Left cardiac atrium (tissue), 4 donors: ENCODE results near the gene SCNN1G. TPM values are rescaled to one million over a fixed set of nuclear protein-coding genes. Genes with fewer than 3 reads are reported as not detected.

Experiments used
- ATAC-seq, 2 donors: fragments of 200-7000 bp; cut with Tn5 transposase; one replicate each; pipeline ENCODE4 v1.9.1; 2020; ENCODE audit warnings: mild to moderate bottlenecking in 2 of 2, moderate library complexity in 2 of 2
- DNase-seq: peaks from one replicate; pipeline ENCODE4 v3.0.0-alpha.2; 2020
- intact Hi-C, 2 donors: fragments of 100-400 bp; cut with DNase I; formaldehyde crosslinking; loops; one replicate each; pipeline versions ENCODE4 v1.14.1 to v1.15.1; 2022 to 2023
- total RNA-seq, 2 donors: library from RNA; stranded (reverse); fragmentation: NEBNext Ultra II Directional; extraction: Animal tissue kit (Norgen Biotek cat#: 25700); gene quantifications; one replicate each; pipeline ENCODE4 v1.2.1, GENCODE V29; 2021
- donor health status: DM: no; HTN: yes; CAD: no.
- donor health status: DM: no; HTN: yes; CAD: no; lungs with severe emphysema.
- donor health status: DM: yes; HTN: yes; CAD: no.
- donor health status: Dilated cardiomyopathy.

The SCNN1G gene
- total RNA-seq, 2 donors from 2014 or later = 0.13 TPM; not detected in 1

- DNase-seq (no peak), ATAC-seq (peak in 1 of 2 donors; percentile 69)
- intact Hi-C loops = loop anchor here in 1 of 2 donors (10.0 kb wide), 1 partner anchor 291 kb away; no protein-coding TSS in a partner anchor
Measured at GRCh38 chr16:23185656-23186055, 3.1 kb downstream of the SCNN1G start.

GRCh38 chr16:23186171-23186570 lies 3.6 kb downstream of the SCNN1G start:
- DNase-seq = peak; percentile 20
- no peak for ATAC-seq
- intact Hi-C loops = loop anchor here in 1 of 2 donors (10.0 kb wide), 1 partner anchor 291 kb away; no protein-coding TSS in a partner anchor

- ATAC-seq (no peak), DNase-seq (no peak)
- intact Hi-C loops = loop anchor here in 1 of 2 donors (10.0 kb wide), 1 partner anchor 293 kb away; no protein-coding TSS in a partner anchor
Measured at GRCh38 chr16:23187341-23187740, 4.8 kb downstream of the SCNN1G start.

- intact Hi-C loops = loop anchor here in 1 of 2 donors (10.0 kb wide), 1 partner anchor 294 kb away; no protein-coding TSS in a partner anchor
- DNase-seq = no peak
- ATAC-seq = no peak
Measured at GRCh38 chr16:23188911-23189310, 6.4 kb downstream of the SCNN1G start.

GRCh38 chr16:23194497-23195221 lies 12.1 kb downstream of the SCNN1G start:
- peak in 1 of 2 donors; percentile 38 for ATAC-seq
- intact Hi-C loops = no loop called here

GRCh38 chr16:23195366-23195978 lies 12.9 kb downstream of the SCNN1G start:
- ATAC-seq (peak; percentile 41 to 51), DNase-seq (no peak)
- intact Hi-C loops = no loop called here

More at GRCh38 chr16:23194497-23195221, 12.1 kb downstream of the SCNN1G start:
- no peak for DNase-seq

- intact Hi-C loops = no loop called here
Measured at GRCh38 chr16:23196539-23196938, 14.0 kb downstream of the SCNN1G start.

GRCh38 chr16:23202166-23202565 lies 19.6 kb downstream of the SCNN1G start:
- intact Hi-C loops = no loop called here
- ATAC-seq (no peak), DNase-seq (no peak)

More at GRCh38 chr16:23196539-23196938, 14.0 kb downstream of the SCNN1G start:
- no peak for ATAC-seq
- no peak for DNase-seq

GRCh38 chr16:23206986-23207385 lies 24.4 kb downstream of the SCNN1G start:
- intact Hi-C loops = no loop called here
- DNase-seq (no peak), ATAC-seq (no peak)

GRCh38 chr16:23207485-23207884 lies 24.9 kb downstream of the SCNN1G start:
- no peak for ATAC-seq
- intact Hi-C loops = no loop called here
- DNase-seq = no peak

GRCh38 chr16:23209606-23210005 lies 27.1 kb downstream of the SCNN1G start:
- intact Hi-C loops = no loop called here
- ATAC-seq = no peak

GRCh38 chr16:23213831-23214230 lies 31.3 kb downstream of the SCNN1G start:
- intact Hi-C loops = no loop called here
- no peak for DNase-seq
- no peak for ATAC-seq

More at GRCh38 chr16:23209606-23210005, 27.1 kb downstream of the SCNN1G start:
- no peak for DNase-seq

- intact Hi-C loops = no loop called here
- no peak for ATAC-seq
- DNase-seq = no peak
Measured at GRCh38 chr16:23214796-23215195, 32.3 kb downstream of the SCNN1G start.

GRCh38 chr16:23215435-23215834 lies 32.9 kb downstream of the SCNN1G start:
- no peak for DNase-seq
- ATAC-seq = no peak

GRCh38 chr16:23216658-23217246 lies 34.2 kb downstream of the SCNN1G start:
- ATAC-seq (no peak), DNase-seq (no peak)
- intact Hi-C loops = no loop called here

More at GRCh38 chr16:23215435-23215834, 32.9 kb downstream of the SCNN1G start:
- intact Hi-C loops = no loop called here

GRCh38 chr16:23217646-23218045 lies 35.1 kb downstream of the SCNN1G start:
- DNase-seq (no peak), ATAC-seq (no peak)
- intact Hi-C loops = no loop called here

GRCh38 chr16:23222929-23223328 lies 40.4 kb downstream of the SCNN1G start:
- ATAC-seq = no peak
- intact Hi-C loops = no loop called here
- DNase-seq = no peak

GRCh38 chr16:23223368-23223767 lies 40.8 kb downstream of the SCNN1G start:
- intact Hi-C loops = no loop called here

GRCh38 chr16:23225109-23225508 lies 42.6 kb downstream of the SCNN1G start:
- ATAC-seq = no peak
- intact Hi-C loops = no loop called here

More at GRCh38 chr16:23223368-23223767, 40.8 kb downstream of the SCNN1G start:
- ATAC-seq (no peak), DNase-seq (no peak)

GRCh38 chr16:23225634-23226033 lies 43.1 kb downstream of the SCNN1G start:
- DNase-seq (no peak), ATAC-seq (peak in 1 of 2 donors; percentile 34)
- intact Hi-C loops = no loop called here

More at GRCh38 chr16:23225109-23225508, 42.6 kb downstream of the SCNN1G start:
- no peak for DNase-seq
